GM21423 (cell line): ENCODE measurements around the gene HPSE.

Experiments used
- ATAC-seq: cut with Tn5 transposase; IDR thresholded peaks from one replicate; pipeline ENCODE4 v1.9.1; 2021; ENCODE audit warnings: mild to moderate bottlenecking, moderate library complexity; ENCODE audit not compliant: unreplicated experiment

The HPSE gene

DNA sequence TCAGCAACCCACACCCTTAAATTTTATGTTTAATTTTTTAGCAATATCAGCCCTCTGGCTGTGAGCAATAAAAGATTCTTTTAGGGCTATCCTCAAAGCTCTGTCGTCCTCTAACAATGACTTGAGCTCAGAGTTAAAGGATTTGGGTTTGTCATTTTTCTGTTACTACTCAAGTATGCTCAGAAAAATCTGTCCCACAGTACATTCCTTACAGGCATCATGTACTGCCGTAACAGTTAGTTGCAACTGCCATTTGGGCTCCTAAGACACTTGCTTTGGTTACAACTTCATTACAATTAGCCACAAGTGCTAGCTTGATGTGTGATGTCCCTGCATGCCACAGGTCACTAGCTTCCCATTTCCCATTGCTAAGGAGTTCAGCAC, 83.2 kb downstream of the HPSE start:
- ATAC-seq, result no peak

DNA sequence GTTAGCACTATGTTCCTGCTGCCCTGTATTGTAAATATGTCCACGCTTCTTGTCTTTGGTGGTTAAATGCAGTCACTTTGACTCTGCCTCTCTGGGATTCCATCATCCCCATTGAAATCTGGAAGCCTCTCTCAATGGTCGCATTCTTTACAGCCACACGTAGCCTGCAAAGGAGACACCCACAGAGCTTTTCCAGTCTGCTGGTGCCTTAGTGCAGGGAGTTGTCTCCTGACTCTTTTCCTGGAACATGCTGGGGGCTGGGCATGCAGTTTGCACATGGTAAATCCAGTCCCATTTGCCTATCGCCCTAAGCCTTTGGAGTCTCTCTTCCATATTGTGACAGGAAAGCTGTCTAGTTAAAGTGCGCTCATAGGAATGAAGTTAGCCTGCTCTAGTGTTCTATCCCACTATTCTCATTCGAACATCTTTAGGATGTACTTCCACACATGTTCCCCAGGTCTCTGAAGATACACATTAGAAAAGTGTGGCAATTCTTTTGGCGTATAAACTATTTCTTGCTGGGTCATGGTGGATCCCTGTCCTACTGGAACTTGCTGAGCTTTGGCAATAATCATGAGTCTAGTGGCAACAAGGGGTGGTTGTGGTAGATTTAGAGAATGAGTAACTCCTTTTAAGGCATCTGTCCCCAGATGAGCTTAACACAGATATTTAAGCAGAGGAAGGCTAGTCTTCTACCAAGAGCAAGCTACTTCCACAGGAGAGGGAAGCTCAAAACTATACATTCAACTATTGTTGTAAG, 83.8 kb downstream of the HPSE start:
- ATAC-seq, result no peak

DNA sequence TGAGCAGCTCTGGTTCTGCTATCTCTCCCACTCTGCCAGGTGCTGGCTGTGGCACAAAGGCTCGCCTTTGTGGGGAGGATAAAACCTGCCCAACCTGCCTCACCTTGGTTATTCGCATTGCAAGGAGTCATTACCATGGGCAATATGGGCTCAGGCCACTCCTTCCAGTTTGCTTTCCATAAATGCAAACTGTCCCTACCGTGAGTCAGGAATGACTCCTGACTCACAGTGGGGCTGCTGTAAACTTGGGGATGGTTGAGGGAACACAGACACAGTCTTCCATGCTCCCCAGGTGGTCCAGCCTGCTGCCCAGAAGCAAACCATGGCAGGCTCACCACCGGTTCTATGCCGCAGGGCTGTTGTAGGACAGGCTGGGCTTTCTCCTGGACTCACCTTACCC, 86.2 kb downstream of the HPSE start:
- ATAC-seq, result no peak

DNA sequence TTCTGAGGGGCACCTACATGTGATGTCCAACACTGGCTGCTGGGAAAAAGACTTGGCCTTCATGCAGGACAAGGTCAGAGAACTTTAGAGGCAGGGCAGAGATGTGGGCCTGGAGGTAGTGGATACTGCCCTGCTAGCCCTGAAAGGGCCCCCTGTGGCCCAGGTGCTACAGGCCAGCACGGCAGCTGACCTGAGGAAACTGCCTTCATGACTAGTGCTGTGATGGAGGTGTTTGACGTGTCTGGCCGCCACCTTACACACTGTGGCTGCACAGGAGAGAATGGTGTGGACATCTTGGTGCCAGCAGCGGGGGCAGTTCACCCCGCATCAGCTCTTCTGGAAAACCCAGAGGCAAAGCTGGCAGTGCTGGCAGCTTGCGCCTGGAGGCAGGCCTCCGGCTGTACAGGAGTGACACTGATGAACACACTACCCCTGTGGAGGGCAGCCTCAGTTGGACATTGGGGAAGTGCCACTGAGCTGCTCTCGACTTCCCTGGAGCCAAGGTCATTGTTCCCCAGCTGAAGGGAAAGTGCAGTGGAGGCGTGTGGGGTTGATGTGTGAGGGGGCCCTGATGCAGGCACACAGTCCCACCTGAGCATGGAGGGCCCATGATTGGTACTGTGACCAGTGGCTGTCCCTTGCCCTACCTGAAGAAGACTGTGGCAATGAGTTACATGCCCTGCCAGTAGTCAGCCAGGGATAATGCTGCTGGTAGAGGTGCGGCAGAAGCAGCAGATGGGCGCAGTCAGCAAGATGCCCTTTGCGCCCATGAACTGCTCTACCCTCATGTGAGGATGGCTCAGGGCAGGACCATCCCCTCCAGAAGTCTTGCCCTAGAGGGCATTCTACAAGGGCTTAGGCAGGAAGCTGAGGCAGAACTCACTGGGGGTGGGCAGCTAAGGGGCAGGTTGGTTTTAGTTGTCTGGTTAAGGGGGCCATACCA, 87.0 kb downstream of the HPSE start:
- no peak for ATAC-seq
